ENCODE data around the gene HOXB5.

The HOXB5 gene

GRCh38 chr17:48593126-48593829 lies at the start of gene HOXB5:
Gene HOXB5, minus strand, starts transcription at chr17:48593779. Its CDS starts 97 bp downstream, at chr17:48593682.
- no peak for DNase-seq (ENCODE audit: low spot score)

- no peak for DNase-seq (ENCODE audit: low spot score)
These were observed 49.5 kb upstream of the HOXB5 start for GRCh38 chr17:48642843-48643696.

- DNase-seq (ENCODE audit: low spot score), result peak; percentile 66
These were observed 48.7 kb upstream of the HOXB5 start for GRCh38 chr17:48642059-48642842.

GRCh38 chr17:48641541-48642058 lies 48.0 kb upstream of the HOXB5 start:
- no peak for DNase-seq (ENCODE audit: low spot score)

- DNase-seq (ENCODE audit: low spot score), result no peak
These were observed 47.2 kb upstream of the HOXB5 start for GRCh38 chr17:48640858-48641180.

- DNase-seq (ENCODE audit: low spot score), result no peak
These were observed 46.6 kb upstream of the HOXB5 start for GRCh38 chr17:48639982-48640857.

GRCh38 chr17:48639136-48639535 lies 45.6 kb upstream of the HOXB5 start:
- peak; percentile 47 for DNase-seq (ENCODE audit: low spot score)

GRCh38 chr17:48637323-48638260 lies 44.0 kb upstream of the HOXB5 start:
- no peak for DNase-seq (ENCODE audit: low spot score)

- DNase-seq (ENCODE audit: low spot score), result peak; percentile 97
These were observed 42.8 kb upstream of the HOXB5 start for GRCh38 chr17:48636177-48637018.

GRCh38 chr17:48634493-48635208 lies 41.1 kb upstream of the HOXB5 start:
- no peak for DNase-seq (ENCODE audit: low spot score)

- DNase-seq (ENCODE audit: low spot score), result no peak
These were observed 39.7 kb upstream of the HOXB5 start for GRCh38 chr17:48633266-48633677.

GRCh38 chr17:48632579-48633265 lies 39.1 kb upstream of the HOXB5 start:
- DNase-seq (ENCODE audit: low spot score), result no peak

GRCh38 chr17:48631693-48632578 lies 38.4 kb upstream of the HOXB5 start:
- no peak for DNase-seq (ENCODE audit: low spot score)

- DNase-seq (ENCODE audit: low spot score), result no peak
These were observed 37.5 kb upstream of the HOXB5 start for GRCh38 chr17:48630925-48631692.

- DNase-seq (ENCODE audit: low spot score), result no peak
These were observed 36.7 kb upstream of the HOXB5 start for GRCh38 chr17:48630009-48630924.
